Measurements from ENCODE around the gene MAP3K10.
"Not testable (repeated sequence)": the region's sequence is repeated elsewhere in the genome, so short reads cannot be mapped to it uniquely, and the experiment has no call there.

The MAP3K10 gene

GRCh38 chr19:40217027-40217810 lies 26.0 kb downstream of the MAP3K10 start:
- DNase-seq: no peak

GRCh38 chr19:40217934-40218890 lies 27.0 kb downstream of the MAP3K10 start, which contains the start of gene TTC9B:
TTC9B (minus strand) TSS chr19:40218384; CDS start chr19:40218381, 3 bp downstream.
- peak; percentile 61 for DNase-seq

- not testable (repeated sequence) for DNase-seq
Observed at GRCh38 chr19:40219029-40219428, 27.8 kb downstream of the MAP3K10 start.

GRCh38 chr19:40219721-40220276 lies 28.6 kb downstream of the MAP3K10 start:
- no peak for DNase-seq

- DNase-seq: no peak
Observed at GRCh38 chr19:40220674-40221073, 29.4 kb downstream of the MAP3K10 start.

GRCh38 chr19:40221858-40222619 lies 30.8 kb downstream of the MAP3K10 start:
- DNase-seq: peak; percentile 31

- DNase-seq: no peak
Observed at GRCh38 chr19:40223135-40223822, 32.1 kb downstream of the MAP3K10 start.

- DNase-seq: no peak
Observed at GRCh38 chr19:40224342-40225150, 33.3 kb downstream of the MAP3K10 start.

GRCh38 chr19:40225440-40226305 lies 34.4 kb downstream of the MAP3K10 start:
- DNase-seq: no peak

GRCh38 chr19:40228346-40228745 lies 37.1 kb downstream of the MAP3K10 start:
- no peak for DNase-seq

- no peak for DNase-seq
Observed at GRCh38 chr19:40228863-40229262, 37.6 kb downstream of the MAP3K10 start.

- no peak for DNase-seq
Observed at GRCh38 chr19:40229484-40229883, 38.3 kb downstream of the MAP3K10 start.

GRCh38 chr19:40229926-40230417 lies 38.7 kb downstream of the MAP3K10 start:
- no peak for DNase-seq

GRCh38 chr19:40231057-40231456 lies 39.8 kb downstream of the MAP3K10 start:
- no peak for DNase-seq

GRCh38 chr19:40231544-40232424 lies 40.6 kb downstream of the MAP3K10 start:
- DNase-seq: peak; percentile 34

GRCh38 chr19:40232479-40232878 lies 41.3 kb downstream of the MAP3K10 start:
- no peak for DNase-seq

GRCh38 chr19:40232949-40233810 lies 42.0 kb downstream of the MAP3K10 start:
- no peak for DNase-seq

Measured in right kidney (tissue), 1 donor.